Thyroid gland (tissue), 4 donors: ENCODE measurements around the gene LHFPL4.
"Not testable (repeated sequence)": the region's sequence is repeated elsewhere in the genome, so short reads cannot be mapped to it uniquely, and the experiment has no call there.

Experiments used
- POLR2A ChIP-seq, 2 donors: fragments of 450-650 bp; IDR thresholded peaks; one replicate each; pipeline ENCODE4 v1.6.1; 2017; ENCODE audit warnings: antibody characterized with exemption in 2 of 2, mild to moderate bottlenecking in 2 of 2, moderate library complexity in 1 of 2
- TF ChIP-seq, protein P1 (sequence below), 6 experiments: fragments of 200-600 bp in 3 of 6; fragments of 450-650 bp in 3 of 6; sonication (generic) in 3 of 6; IDR thresholded peaks; one replicate each; pipeline ENCODE4 v1.5.1; 2016 to 2019; ENCODE audit warnings: antibody characterized with exemption in 6 of 6, mild to moderate bottlenecking in 2 of 6, inconsistent platforms in 1 of 6, moderate library complexity in 1 of 6

- TF ChIP-seq, protein P1, sequence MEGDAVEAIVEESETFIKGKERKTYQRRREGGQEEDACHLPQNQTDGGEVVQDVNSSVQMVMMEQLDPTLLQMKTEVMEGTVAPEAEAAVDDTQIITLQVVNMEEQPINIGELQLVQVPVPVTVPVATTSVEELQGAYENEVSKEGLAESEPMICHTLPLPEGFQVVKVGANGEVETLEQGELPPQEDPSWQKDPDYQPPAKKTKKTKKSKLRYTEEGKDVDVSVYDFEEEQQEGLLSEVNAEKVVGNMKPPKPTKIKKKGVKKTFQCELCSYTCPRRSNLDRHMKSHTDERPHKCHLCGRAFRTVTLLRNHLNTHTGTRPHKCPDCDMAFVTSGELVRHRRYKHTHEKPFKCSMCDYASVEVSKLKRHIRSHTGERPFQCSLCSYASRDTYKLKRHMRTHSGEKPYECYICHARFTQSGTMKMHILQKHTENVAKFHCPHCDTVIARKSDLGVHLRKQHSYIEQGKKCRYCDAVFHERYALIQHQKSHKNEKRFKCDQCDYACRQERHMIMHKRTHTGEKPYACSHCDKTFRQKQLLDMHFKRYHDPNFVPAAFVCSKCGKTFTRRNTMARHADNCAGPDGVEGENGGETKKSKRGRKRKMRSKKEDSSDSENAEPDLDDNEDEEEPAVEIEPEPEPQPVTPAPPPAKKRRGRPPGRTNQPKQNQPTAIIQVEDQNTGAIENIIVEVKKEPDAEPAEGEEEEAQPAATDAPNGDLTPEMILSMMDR (IDR thresholded peaks at IDR 0.05): not testable (repeated sequence)
- TF ChIP-seq POLR2A (IDR thresholded peaks at IDR 0.05): not testable (repeated sequence)
These were observed 6.4 kb upstream of the LHFPL4 start for GRCh38 chr3:9560056-9560455.
